HS-5 (cell line): ENCODE measurements around the gene SRSF12.
"Not testable (repeated sequence)": the region's sequence is repeated elsewhere in the genome, so short reads cannot be mapped to it uniquely, and the experiment has no call there.

Experiments used
- DNase-seq: peaks from one replicate; pipeline ENCODE4 v3.0.0-alpha.2; 2012; ENCODE audit warnings: low read depth

SRSF12 gene

GRCh38 chr6:89071036-89071435 is 46.8 kb downstream of the SRSF12 start:
- DNase-seq: no peak

GRCh38 chr6:89069536-89070163 is 48.2 kb downstream of the SRSF12 start:
- DNase-seq: no peak

- DNase-seq: no peak
Observed at GRCh38 chr6:89068695-89069094, 49.2 kb downstream of the SRSF12 start.

- DNase-seq: no peak
Observed at GRCh38 chr6:89067796-89068195, 50.1 kb downstream of the SRSF12 start.

GRCh38 chr6:89066940-89067646 is 50.8 kb downstream of the SRSF12 start:
- DNase-seq: no peak

- not testable (repeated sequence) for DNase-seq
Observed at GRCh38 chr6:89066121-89066520, 51.8 kb downstream of the SRSF12 start.

GRCh38 chr6:89064931-89065330 is 52.9 kb downstream of the SRSF12 start:
- DNase-seq: not testable (repeated sequence)

- no peak for DNase-seq
Observed at GRCh38 chr6:89063881-89064280, 54.0 kb downstream of the SRSF12 start.

GRCh38 chr6:89059227-89059626 is 58.6 kb downstream of the SRSF12 start:
- no peak for DNase-seq

GRCh38 chr6:89058627-89059026 is 59.2 kb downstream of the SRSF12 start:
- DNase-seq: no peak

GRCh38 chr6:89057759-89058158 is 60.1 kb downstream of the SRSF12 start:
- DNase-seq: no peak

GRCh38 chr6:89054208-89054607 is 63.7 kb downstream of the SRSF12 start:
- no peak for DNase-seq

- no peak for DNase-seq
Observed at GRCh38 chr6:89051676-89052075, 66.2 kb downstream of the SRSF12 start.

GRCh38 chr6:89050697-89051096 is 67.2 kb downstream of the SRSF12 start:
- DNase-seq: no peak

GRCh38 chr6:89050155-89050554 is 67.7 kb downstream of the SRSF12 start:
- no peak for DNase-seq

- peak; percentile 20 for DNase-seq
Observed at GRCh38 chr6:89048985-89049384, 68.9 kb downstream of the SRSF12 start.

- DNase-seq: no peak
Observed at GRCh38 chr6:89048288-89048923, 69.5 kb downstream of the SRSF12 start.

- no peak for DNase-seq
Observed at GRCh38 chr6:89047473-89047872, 70.4 kb downstream of the SRSF12 start.
